Measurements from ENCODE around the gene MYH11.
"Not testable (repeated sequence)": the region's sequence is repeated elsewhere in the genome, so short reads cannot be mapped to it uniquely, and the experiment has no call there.

MYH11 gene

GRCh38 chr16:15674571-15674970, 182.3 kb downstream of the MYH11 start:
- H3K27me3 ChIP-seq (ENCODE audit: control insufficient read depth, insufficient read depth, low read length): no peaks in the 10 kb centered on the region
- H3K9ac ChIP-seq (ENCODE audit: low read length): no peak overlapping the region
- no peak overlapping the region for H3K4me3 ChIP-seq (ENCODE audit: low read length)
- H3K27ac ChIP-seq (ENCODE audit: low read length): no peak overlapping the region
- no peaks in the 10 kb centered on the region for H3K9me3 ChIP-seq (ENCODE audit: control insufficient read depth, low read depth, low read length)
- H3K4me1 ChIP-seq (ENCODE audit: control insufficient read depth, low read depth, low read length): no peaks in the 10 kb centered on the region
- H3K36me3 ChIP-seq (ENCODE audit: control insufficient read depth, low read depth, low read length): peaks cover 20% of the 10 kb centered on the region

- H3K9me3 ChIP-seq (ENCODE audit: control insufficient read depth, low read depth, low read length): no peaks in the 10 kb centered on the region
- H3K36me3 ChIP-seq (ENCODE audit: control insufficient read depth, low read depth, low read length): peaks cover 13% of the 10 kb centered on the region
- H3K4me1 ChIP-seq (ENCODE audit: control insufficient read depth, low read depth, low read length): no peaks in the 10 kb centered on the region
- no peak overlapping the region for H3K27ac ChIP-seq (ENCODE audit: low read length)
- no peak overlapping the region for H3K4me3 ChIP-seq (ENCODE audit: low read length)
- no peaks in the 10 kb centered on the region for H3K27me3 ChIP-seq (ENCODE audit: control insufficient read depth, insufficient read depth, low read length)
- no peak overlapping the region for H3K9ac ChIP-seq (ENCODE audit: low read length)
Observed at GRCh38 chr16:15672514-15673167, 184.2 kb downstream of the MYH11 start.

GRCh38 chr16:15672127-15672513, 184.7 kb downstream of the MYH11 start:
- not testable (repeated sequence) for H3K27ac ChIP-seq (ENCODE audit: low read length); H3K9ac ChIP-seq (ENCODE audit: low read length); H3K4me1 ChIP-seq (ENCODE audit: control insufficient read depth, low read depth, low read length); H3K4me3 ChIP-seq (ENCODE audit: low read length); H3K27me3 ChIP-seq (ENCODE audit: control insufficient read depth, insufficient read depth, low read length); H3K9me3 ChIP-seq (ENCODE audit: control insufficient read depth, low read depth, low read length)
- peaks cover 15% of the 10 kb centered on the region for H3K36me3 ChIP-seq (ENCODE audit: control insufficient read depth, low read depth, low read length)

- no peaks in the 10 kb centered on the region for H3K4me1 ChIP-seq (ENCODE audit: control insufficient read depth, low read depth, low read length)
- H3K9ac ChIP-seq (ENCODE audit: low read length): no peak overlapping the region
- no peaks in the 10 kb centered on the region for H3K27me3 ChIP-seq (ENCODE audit: control insufficient read depth, insufficient read depth, low read length)
- no peak overlapping the region for H3K27ac ChIP-seq (ENCODE audit: low read length)
- H3K9me3 ChIP-seq (ENCODE audit: control insufficient read depth, low read depth, low read length): no peaks in the 10 kb centered on the region
- H3K36me3 ChIP-seq (ENCODE audit: control insufficient read depth, low read depth, low read length): peaks cover 18% of the 10 kb centered on the region
- H3K4me3 ChIP-seq (ENCODE audit: low read length): no peak overlapping the region
Observed at GRCh38 chr16:15671530-15672117, 185.2 kb downstream of the MYH11 start.

- Histone ChIP-seq H3K27me3 (ENCODE audit: control insufficient read depth, insufficient read depth, low read length) (no peaks in the 10 kb centered on the region), H3K36me3 (ENCODE audit: control insufficient read depth, low read depth, low read length) (peaks cover 28% of the 10 kb centered on the region)
Observed at GRCh38 chr16:15667091-15667742, 189.6 kb downstream of the MYH11 start.

GRCh38 chr16:15665107-15665506, 191.7 kb downstream of the MYH11 start:
- no peaks in the 10 kb centered on the region for H3K27me3 ChIP-seq (ENCODE audit: control insufficient read depth, insufficient read depth, low read length)
- H3K9me3 ChIP-seq (ENCODE audit: control insufficient read depth, low read depth, low read length): no peaks in the 10 kb centered on the region
- no peaks in the 10 kb centered on the region for H3K4me1 ChIP-seq (ENCODE audit: control insufficient read depth, low read depth, low read length)
- no peak overlapping the region for H3K27ac ChIP-seq (ENCODE audit: low read length)
- no peak overlapping the region for H3K4me3 ChIP-seq (ENCODE audit: low read length)
- H3K36me3 ChIP-seq (ENCODE audit: control insufficient read depth, low read depth, low read length): peaks cover 24% of the 10 kb centered on the region
- H3K9ac ChIP-seq (ENCODE audit: low read length): no peak overlapping the region

More at GRCh38 chr16:15667091-15667742, 189.6 kb downstream of the MYH11 start:
- Histone ChIP-seq H3K4me3 (ENCODE audit: low read length) (no peak overlapping the region), H3K27ac (ENCODE audit: low read length) (no peak overlapping the region), H3K4me1 (ENCODE audit: control insufficient read depth, low read depth, low read length) (no peaks in the 10 kb centered on the region), H3K9me3 (ENCODE audit: control insufficient read depth, low read depth, low read length) (no peaks in the 10 kb centered on the region), H3K9ac (ENCODE audit: low read length) (no peak overlapping the region)

GRCh38 chr16:15660203-15660601, 196.6 kb downstream of the MYH11 start:
- H3K36me3 ChIP-seq (ENCODE audit: control insufficient read depth, low read depth, low read length): peaks cover 7% of the 10 kb centered on the region

GRCh38 chr16:15658556-15658955, 198.3 kb downstream of the MYH11 start:
- no peaks in the 10 kb centered on the region for H3K36me3 ChIP-seq (ENCODE audit: control insufficient read depth, low read depth, low read length)
- no peaks in the 10 kb centered on the region for H3K4me1 ChIP-seq (ENCODE audit: control insufficient read depth, low read depth, low read length)
- no peak overlapping the region for H3K27ac ChIP-seq (ENCODE audit: low read length)
- no peaks in the 10 kb centered on the region for H3K27me3 ChIP-seq (ENCODE audit: control insufficient read depth, insufficient read depth, low read length)
- no peaks in the 10 kb centered on the region for H3K9me3 ChIP-seq (ENCODE audit: control insufficient read depth, low read depth, low read length)
- no peak overlapping the region for H3K4me3 ChIP-seq (ENCODE audit: low read length)
- H3K9ac ChIP-seq (ENCODE audit: low read length): no peak overlapping the region

More at GRCh38 chr16:15660203-15660601, 196.6 kb downstream of the MYH11 start:
- Histone ChIP-seq H3K9ac (ENCODE audit: low read length) (no peak overlapping the region), H3K4me3 (ENCODE audit: low read length) (no peak overlapping the region), H3K27me3 (ENCODE audit: control insufficient read depth, insufficient read depth, low read length) (no peaks in the 10 kb centered on the region), H3K27ac (ENCODE audit: low read length) (no peak overlapping the region), H3K4me1 (ENCODE audit: control insufficient read depth, low read depth, low read length) (no peaks in the 10 kb centered on the region), H3K9me3 (ENCODE audit: control insufficient read depth, low read depth, low read length) (no peaks in the 10 kb centered on the region)

GRCh38 chr16:15658149-15658548, 198.7 kb downstream of the MYH11 start:
- no peak overlapping the region for H3K4me3 ChIP-seq (ENCODE audit: low read length)
- H3K27me3 ChIP-seq (ENCODE audit: control insufficient read depth, insufficient read depth, low read length): no peaks in the 10 kb centered on the region
- no peak overlapping the region for H3K9ac ChIP-seq (ENCODE audit: low read length)
- no peaks in the 10 kb centered on the region for H3K36me3 ChIP-seq (ENCODE audit: control insufficient read depth, low read depth, low read length)
- H3K4me1 ChIP-seq (ENCODE audit: control insufficient read depth, low read depth, low read length): no peaks in the 10 kb centered on the region
- no peaks in the 10 kb centered on the region for H3K9me3 ChIP-seq (ENCODE audit: control insufficient read depth, low read depth, low read length)
- no peak overlapping the region for H3K27ac ChIP-seq (ENCODE audit: low read length)

- H3K4me1 ChIP-seq (ENCODE audit: control insufficient read depth, low read depth, low read length); H3K9ac ChIP-seq (ENCODE audit: low read length); H3K36me3 ChIP-seq (ENCODE audit: control insufficient read depth, low read depth, low read length); H3K27me3 ChIP-seq (ENCODE audit: control insufficient read depth, insufficient read depth, low read length); H3K9me3 ChIP-seq (ENCODE audit: control insufficient read depth, low read depth, low read length); H3K27ac ChIP-seq (ENCODE audit: low read length); H3K4me3 ChIP-seq (ENCODE audit: low read length): not testable (repeated sequence)
Observed at GRCh38 chr16:15655561-15655960, 201.3 kb downstream of the MYH11 start.

GRCh38 chr16:15654591-15654990, 202.2 kb downstream of the MYH11 start:
- H3K4me3 ChIP-seq (ENCODE audit: low read length): no peak overlapping the region
- no peaks in the 10 kb centered on the region for H3K27me3 ChIP-seq (ENCODE audit: control insufficient read depth, insufficient read depth, low read length)
- H3K9ac ChIP-seq (ENCODE audit: low read length): no peak overlapping the region
- no peaks in the 10 kb centered on the region for H3K9me3 ChIP-seq (ENCODE audit: control insufficient read depth, low read depth, low read length)
- no peaks in the 10 kb centered on the region for H3K36me3 ChIP-seq (ENCODE audit: control insufficient read depth, low read depth, low read length)
- H3K4me1 ChIP-seq (ENCODE audit: control insufficient read depth, low read depth, low read length): no peaks in the 10 kb centered on the region
- H3K27ac ChIP-seq (ENCODE audit: low read length): no peak overlapping the region

- Histone ChIP-seq H3K27ac (ENCODE audit: low read length) (no peak overlapping the region), H3K9ac (ENCODE audit: low read length) (no peak overlapping the region), H3K27me3 (ENCODE audit: control insufficient read depth, insufficient read depth, low read length) (no peaks in the 10 kb centered on the region), H3K4me1 (ENCODE audit: control insufficient read depth, low read depth, low read length) (no peaks in the 10 kb centered on the region), H3K36me3 (ENCODE audit: control insufficient read depth, low read depth, low read length) (no peaks in the 10 kb centered on the region), H3K9me3 (ENCODE audit: control insufficient read depth, low read depth, low read length) (no peaks in the 10 kb centered on the region), H3K4me3 (ENCODE audit: low read length) (no peak overlapping the region)
Observed at GRCh38 chr16:15653227-15653626, 203.6 kb downstream of the MYH11 start.
